ENCODE results near the gene CEP57. TPM values are rescaled to one million over a fixed set of nuclear protein-coding genes. Genes with fewer than 3 reads are reported as not detected.

CEP57 gene
- total RNA-seq, 2 experiments from 2014 or later, result 67.7 to 73.2 TPM

DNA sequence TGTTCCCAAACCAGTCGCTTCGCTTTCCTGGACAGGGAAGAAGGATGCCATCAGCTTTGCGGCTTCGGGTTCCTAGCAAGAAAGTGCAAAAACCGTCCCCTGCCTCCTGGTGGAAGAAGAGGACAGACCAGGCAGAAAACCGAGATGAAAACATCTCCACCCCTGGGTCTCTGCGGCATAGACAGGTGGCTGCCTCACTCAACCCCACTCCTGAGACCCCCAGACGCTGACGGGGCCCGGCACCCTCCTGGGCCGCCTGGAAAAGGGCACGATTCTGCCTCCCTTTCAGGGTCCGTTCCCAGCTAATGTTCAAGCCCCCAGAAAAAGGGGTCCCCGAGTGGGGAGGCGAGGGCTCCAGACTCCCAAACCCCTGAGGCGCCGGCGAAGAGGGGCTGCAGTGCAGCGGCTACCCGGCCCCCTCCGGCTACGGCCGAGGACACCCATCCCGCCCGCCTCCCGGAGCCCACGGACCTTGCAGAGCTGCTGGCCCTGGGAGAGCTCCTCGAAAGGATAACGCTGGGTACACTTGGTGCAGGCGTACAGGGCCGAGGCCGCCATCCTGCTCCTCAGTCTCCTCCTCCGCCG lies 1.3 kb upstream of the CEP57 start:
- peak overlapping the region; percentile 100 for H3K27ac Mint-ChIP-seq
- H3K4me1 Mint-ChIP-seq, result peaks cover 58% of the 10 kb centered on the region
- CTCF ChIA-PET, result interaction anchor here (0.6 to 1.6 kb wide), 8 partner anchors 18 to 721 kb away, joined by 3 to 6 read pairs (median 4); partner anchors contain the start of gene MAML2
- H3K27me3 Mint-ChIP-seq, result no peaks in the 10 kb centered on the region
- H3K36me3 Mint-ChIP-seq (ENCODE audit: low read depth), result peaks cover 52% of the 10 kb centered on the region
- peak overlapping the region; percentile 93 for H3K4me3 Mint-ChIP-seq
- peak; percentile 52 for DNase-seq
- H3K9me3 Mint-ChIP-seq, result no peaks in the 10 kb centered on the region
- POLR2A ChIA-PET, result interaction anchor here (0.6 to 1.2 kb wide), 4 partner anchors 26 to 722 kb away, joined by 3 to 5 read pairs (median 4); partner anchors contain the start of genes CCDC82, JRKL and SESN3

- ChIA-PET POLR2A (interaction anchor here (0.6 to 1.2 kb wide), 4 partner anchors 27 to 722 kb away, joined by 3 to 5 read pairs (median 3); partner anchors contain the start of gene SESN3), CTCF (interaction anchor here (0.6 to 1.6 kb wide), 10 partner anchors 10 to 722 kb away, joined by 3 to 7 read pairs (median 4); partner anchors contain the start of genes ENDOD1 and MAML2)
- H3K4me1 Mint-ChIP-seq, result peaks cover 61% of the 10 kb centered on the region
- no peaks in the 10 kb centered on the region for H3K27me3 Mint-ChIP-seq
- DNase-seq, result peak; percentile 99
- peak within 1 kb of the TSS; percentile 100 for H3K27ac Mint-ChIP-seq
- no peaks in the 10 kb centered on the region for H3K9me3 Mint-ChIP-seq
- H3K4me3 Mint-ChIP-seq, result peak within 1 kb of the TSS; percentile 93
- H3K36me3 Mint-ChIP-seq (ENCODE audit: low read depth), result peaks cover 49% of the 10 kb centered on the region
Measured at GRCh38 chr11:95789506-95790122, 684 bp upstream of the CEP57 start, which contains the start of gene FAM76B. Gene FAM76B, minus strand, starts transcription at chr11:95789782. Its CDS starts 304 bp downstream, at chr11:95789478.

DNA sequence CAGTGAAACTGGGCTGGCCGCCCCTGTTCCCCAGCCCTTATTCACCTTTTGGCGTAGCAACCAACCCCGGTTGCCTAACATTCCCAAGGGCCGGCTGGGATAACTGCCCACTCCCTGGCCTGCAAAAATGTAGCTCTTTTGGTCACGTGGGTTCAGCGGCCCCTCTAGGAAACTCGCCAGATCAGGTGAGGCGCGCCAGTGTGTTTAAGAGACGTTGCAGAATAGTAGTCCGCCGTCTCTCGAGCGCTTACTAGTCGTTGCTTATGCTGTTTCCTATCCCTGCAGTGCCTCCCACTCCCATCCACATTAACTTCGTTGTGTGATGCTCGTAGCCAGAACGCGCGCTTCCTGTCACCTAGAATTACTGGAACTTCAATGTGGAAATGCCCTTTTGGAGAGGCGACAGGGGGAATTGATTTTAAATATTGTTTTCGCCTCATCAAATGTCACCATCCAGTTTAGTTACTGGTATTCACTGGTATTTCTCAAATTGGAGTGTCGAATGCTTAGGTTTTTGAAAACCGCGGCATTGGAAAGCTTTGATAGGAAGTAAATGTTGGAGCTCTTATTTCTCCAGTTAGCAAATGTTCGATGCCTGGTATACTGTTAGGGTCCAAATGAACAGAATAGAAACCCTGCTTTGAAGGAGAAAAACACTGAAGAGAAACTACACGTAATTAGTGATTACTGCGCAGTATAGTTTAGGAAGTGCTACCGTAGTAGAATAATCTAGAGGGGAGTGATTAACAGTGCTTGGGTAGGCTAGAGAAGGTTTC lies 823 bp downstream of the CEP57 start:
- peak; percentile 68 for DNase-seq
- Mint-ChIP-seq H3K36me3 (ENCODE audit: low read depth) (peaks cover 37% of the 10 kb centered on the region), H3K4me1 (peaks cover 56% of the 10 kb centered on the region), H3K27me3 (no peaks in the 10 kb centered on the region), H3K4me3 (peak overlapping the region; percentile 93), H3K9me3 (no peaks in the 10 kb centered on the region), H3K27ac (peak overlapping the region; percentile 100)
- ChIA-PET CTCF (interaction anchor here (0.8 to 1.7 kb wide), 9 partner anchors 11 to 724 kb away, joined by 3 to 7 read pairs (median 3); partner anchors contain the start of genes ENDOD1 and SRSF8), POLR2A (interaction anchor here (0.5 kb wide), 1 partner anchor 191 kb away, joined by 3 read pairs; no protein-coding TSS in a partner anchor)

GRCh38 chr11:95791709-95792033 lies 1.4 kb downstream of the CEP57 start:
- Mint-ChIP-seq H3K27me3 (no peaks in the 10 kb centered on the region), H3K4me1 (peaks cover 54% of the 10 kb centered on the region), H3K36me3 (ENCODE audit: low read depth) (peaks cover 32% of the 10 kb centered on the region), H3K9me3 (no peaks in the 10 kb centered on the region), H3K27ac (peak overlapping the region; percentile 100), H3K4me3 (peak overlapping the region; percentile 93)
- ChIA-PET POLR2A (no interaction called here), CTCF (interaction anchor here (1.1 to 1.7 kb wide), 6 partner anchors 10 to 725 kb away, joined by 3 to 5 read pairs (median 3); partner anchors contain the start of genes ENDOD1 and SRSF8)
- DNase-seq, result no peak

GRCh38 chr11:95792200-95792599 lies 1.9 kb downstream of the CEP57 start:
- ChIA-PET CTCF (interaction anchor here (1.1 kb wide), 1 partner anchor 725 kb away, joined by 3 read pairs; the partner anchor contains the start of gene SRSF8), POLR2A (interaction anchor here (0.6 kb wide), 1 partner anchor 561 kb away, joined by 3 read pairs; no protein-coding TSS in a partner anchor)
- H3K27ac Mint-ChIP-seq, result peak overlapping the region; percentile 100
- H3K27me3 Mint-ChIP-seq, result no peaks in the 10 kb centered on the region
- H3K36me3 Mint-ChIP-seq (ENCODE audit: low read depth), result peaks cover 28% of the 10 kb centered on the region
- H3K9me3 Mint-ChIP-seq, result no peaks in the 10 kb centered on the region
- peak overlapping the region; percentile 93 for H3K4me3 Mint-ChIP-seq
- DNase-seq, result no peak
- peaks cover 52% of the 10 kb centered on the region for H3K4me1 Mint-ChIP-seq

GRCh38 chr11:95792700-95793099 lies 2.4 kb downstream of the CEP57 start:
- ChIA-PET CTCF (interaction anchor here (0.6 to 1.1 kb wide), 2 partner anchors 617 to 726 kb away, joined by 3 to 4 read pairs; partner anchors contain the start of gene SRSF8), POLR2A (interaction anchor here (0.6 kb wide), 1 partner anchor 561 kb away, joined by 3 read pairs; no protein-coding TSS in a partner anchor)
- DNase-seq, result no peak
- Mint-ChIP-seq H3K36me3 (ENCODE audit: low read depth) (peaks cover 24% of the 10 kb centered on the region), H3K27ac (no peak overlapping the region), H3K4me3 (peak overlapping the region; percentile 4), H3K9me3 (no peaks in the 10 kb centered on the region), H3K4me1 (peaks cover 49% of the 10 kb centered on the region), H3K27me3 (no peaks in the 10 kb centered on the region)

DNA sequence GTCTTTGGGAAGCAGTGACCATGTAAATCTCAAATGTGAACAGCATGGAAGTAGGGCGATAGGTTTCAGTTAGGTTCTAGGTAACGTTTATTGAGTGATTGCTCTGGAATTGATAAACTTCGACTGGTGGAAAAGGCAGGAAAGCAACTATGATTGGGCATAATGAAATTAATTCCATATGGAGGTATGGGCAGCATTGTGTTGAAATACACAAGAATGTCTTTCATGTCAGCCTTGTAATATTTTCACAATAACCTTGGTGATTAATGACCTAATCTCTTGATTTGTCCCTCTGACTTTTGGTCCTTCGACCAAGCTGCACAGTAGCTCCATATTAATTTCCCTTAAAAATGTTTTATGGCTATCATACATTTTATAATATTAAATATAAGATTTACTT lies 2.8 kb downstream of the CEP57 start:
- Mint-ChIP-seq H3K36me3 (ENCODE audit: low read depth) (peaks cover 20% of the 10 kb centered on the region), H3K4me1 (peaks cover 45% of the 10 kb centered on the region), H3K4me3 (no peak overlapping the region), H3K27me3 (no peaks in the 10 kb centered on the region), H3K9me3 (no peaks in the 10 kb centered on the region), H3K27ac (no peak overlapping the region)
- no peak for DNase-seq
- ChIA-PET POLR2A (interaction anchor here (0.6 kb wide), 1 partner anchor 562 kb away, joined by 3 read pairs; no protein-coding TSS in a partner anchor), CTCF (interaction anchor here (0.6 kb wide), 1 partner anchor 618 kb away, joined by 4 read pairs; no protein-coding TSS in a partner anchor)

- no peak for DNase-seq
- H3K36me3 Mint-ChIP-seq (ENCODE audit: low read depth), result peaks cover 16% of the 10 kb centered on the region
- no peaks in the 10 kb centered on the region for H3K27me3 Mint-ChIP-seq
- no peaks in the 10 kb centered on the region for H3K9me3 Mint-ChIP-seq
- H3K4me1 Mint-ChIP-seq, result peaks cover 38% of the 10 kb centered on the region
- H3K27ac Mint-ChIP-seq, result no peak overlapping the region
- H3K4me3 Mint-ChIP-seq, result no peak overlapping the region
- ChIA-PET POLR2A (no interaction called here), CTCF (no interaction called here)
Measured at GRCh38 chr11:95794086-95794485, 3.8 kb downstream of the CEP57 start.

DNA sequence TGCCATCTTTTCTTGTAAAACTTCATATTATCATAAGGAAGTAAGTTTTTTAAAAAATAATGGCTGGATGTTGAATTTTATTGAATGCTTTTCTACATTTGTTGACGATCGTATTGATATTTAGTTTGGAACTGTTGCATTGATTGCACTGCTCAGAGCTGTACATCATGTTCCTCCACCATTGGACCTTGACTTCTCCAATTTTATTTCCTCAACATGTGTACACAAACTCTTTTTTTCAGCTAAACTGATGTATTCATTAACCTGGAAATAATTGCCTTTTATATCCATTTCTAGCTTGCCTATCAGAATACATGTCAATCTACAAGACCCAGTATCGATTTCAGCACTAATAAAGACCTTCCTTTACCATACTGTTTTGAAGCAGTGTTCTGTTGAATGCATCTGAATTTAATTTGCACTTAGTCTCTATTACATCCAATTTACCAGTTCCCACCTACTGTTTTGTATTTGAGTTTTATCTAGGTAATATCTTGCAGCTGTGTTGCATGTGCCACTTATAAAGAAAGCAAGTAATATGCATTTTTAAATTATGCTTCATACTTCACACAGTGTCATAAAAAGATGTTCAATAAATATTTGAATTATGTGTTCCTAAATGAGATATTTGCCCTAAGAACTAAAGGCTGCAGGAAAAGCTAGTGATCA lies 5.5 kb downstream of the CEP57 start:
- Mint-ChIP-seq H3K4me3 (no peak overlapping the region), H3K27me3 (no peaks in the 10 kb centered on the region), H3K27ac (no peak overlapping the region), H3K4me1 (peaks cover 38% of the 10 kb centered on the region), H3K9me3 (no peaks in the 10 kb centered on the region), H3K36me3 (ENCODE audit: low read depth) (peaks cover 30% of the 10 kb centered on the region)
- ChIA-PET POLR2A (no interaction called here), CTCF (interaction anchor here (0.9 to 1.0 kb wide), 3 partner anchors 9 to 548 kb away, joined by 3 to 4 read pairs (median 3); partner anchors contain the start of gene MAML2)
- DNase-seq, result no peak

DNA sequence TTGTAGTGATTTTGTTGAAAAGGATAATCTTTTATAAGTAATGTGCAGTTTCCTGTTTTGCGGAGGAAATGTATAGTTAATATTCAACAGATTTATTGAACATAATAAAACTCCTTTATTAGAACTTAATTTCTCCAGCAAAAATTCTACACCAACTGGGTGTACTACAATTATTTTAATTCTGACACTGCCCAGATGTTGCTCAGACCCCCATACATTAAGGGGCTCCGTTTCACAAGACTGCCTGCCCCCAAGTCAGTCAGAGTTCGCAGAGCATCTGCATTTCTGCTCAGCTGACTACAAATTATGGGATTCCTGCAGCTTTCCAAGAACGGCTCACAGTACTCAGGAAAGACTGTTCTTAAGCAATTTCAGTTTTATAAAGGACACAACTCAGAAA lies 6.2 kb downstream of the CEP57 start:
- no peaks in the 10 kb centered on the region for H3K9me3 Mint-ChIP-seq
- no peak overlapping the region for H3K4me3 Mint-ChIP-seq
- CTCF ChIA-PET, result interaction anchor here (0.6 kb wide), 1 partner anchor 631 kb away, joined by 3 read pairs; no protein-coding TSS in a partner anchor
- peaks cover 31% of the 10 kb centered on the region for H3K36me3 Mint-ChIP-seq (ENCODE audit: low read depth)
- no peaks in the 10 kb centered on the region for H3K27me3 Mint-ChIP-seq
- peaks cover 35% of the 10 kb centered on the region for H3K4me1 Mint-ChIP-seq
- POLR2A ChIA-PET, result no interaction called here
- DNase-seq, result no peak
- no peak overlapping the region for H3K27ac Mint-ChIP-seq

DNA sequence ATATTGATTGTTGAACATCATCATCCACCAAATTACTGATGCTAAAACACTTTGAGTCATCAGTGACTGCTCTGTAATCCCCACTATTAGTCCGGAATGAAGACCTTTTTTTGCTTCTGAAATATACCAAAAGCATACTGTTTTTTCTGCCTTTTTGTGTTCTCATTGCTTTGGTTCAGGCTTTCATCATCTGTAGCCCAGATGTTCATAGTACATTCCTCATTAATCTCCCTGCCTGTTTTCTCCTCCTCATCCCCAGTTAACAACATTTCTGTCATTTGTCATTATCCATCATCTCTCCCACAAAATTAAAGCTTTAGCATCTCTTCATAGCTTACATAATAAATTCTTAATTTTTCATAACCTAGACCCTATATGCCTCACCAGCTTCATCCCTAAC lies 9.2 kb downstream of the CEP57 start:
- CTCF ChIA-PET, result no interaction called here
- Mint-ChIP-seq H3K27ac (no peak overlapping the region), H3K4me3 (no peak overlapping the region), H3K27me3 (no peaks in the 10 kb centered on the region), H3K4me1 (peaks cover 9% of the 10 kb centered on the region), H3K36me3 (ENCODE audit: low read depth) (peaks cover 38% of the 10 kb centered on the region), H3K9me3 (no peaks in the 10 kb centered on the region)
- POLR2A ChIA-PET, result interaction anchor here (0.7 kb wide), 1 partner anchor 26 kb away, joined by 3 read pairs; no protein-coding TSS in a partner anchor
- no peak for DNase-seq

- H3K4me3 Mint-ChIP-seq, result no peak overlapping the region
- CTCF ChIA-PET, result no interaction called here
- POLR2A ChIA-PET, result no interaction called here
Measured at GRCh38 chr11:95800438-95800837, 10.1 kb downstream of the CEP57 start.

More at GRCh38 chr11:95800438-95800837, 10.1 kb downstream of the CEP57 start:
- Mint-ChIP-seq H3K27ac (no peak overlapping the region), H3K4me1 (peaks cover 4% of the 10 kb centered on the region), H3K27me3 (no peaks in the 10 kb centered on the region), H3K9me3 (no peaks in the 10 kb centered on the region), H3K36me3 (ENCODE audit: low read depth) (peaks cover 41% of the 10 kb centered on the region)
- DNase-seq, result no peak
